NCI-H2107 treated with DMSO at 0.1 percent for 48 hours (cell line): Measurements from ENCODE around the gene DNTT.

Source experiments
- DNase-seq: peaks from one replicate; lab custom pipeline; 2025; ENCODE audit not compliant: unreplicated experiment; lab: John Stamatoyannopoulos, UW

DNTT gene

DNA sequence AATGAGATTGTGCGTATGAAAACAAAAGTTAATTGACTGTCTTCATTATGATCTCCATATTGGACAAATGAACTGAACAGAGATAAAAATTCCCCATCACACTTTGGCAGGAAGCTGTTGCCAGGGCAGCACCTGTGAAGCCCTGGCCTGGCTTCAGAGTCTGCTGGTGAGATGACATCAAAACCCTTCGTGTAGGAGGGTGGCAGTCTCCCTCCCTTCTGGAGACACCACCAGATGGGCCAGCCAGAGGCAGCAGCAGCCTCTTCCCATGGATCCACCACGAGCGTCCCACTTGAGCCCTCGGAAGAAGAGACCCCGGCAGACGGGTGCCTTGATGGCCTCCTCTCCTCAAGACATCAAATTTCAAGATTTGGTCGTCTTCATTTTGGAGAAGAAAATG, at the start of gene DNTT:
TSS of gene DNTT (plus strand) at position 205 of the 400 bp plus-strand sequence. CDS start at position 269, 64 bp downstream.
- no peak for DNase-seq

DNA sequence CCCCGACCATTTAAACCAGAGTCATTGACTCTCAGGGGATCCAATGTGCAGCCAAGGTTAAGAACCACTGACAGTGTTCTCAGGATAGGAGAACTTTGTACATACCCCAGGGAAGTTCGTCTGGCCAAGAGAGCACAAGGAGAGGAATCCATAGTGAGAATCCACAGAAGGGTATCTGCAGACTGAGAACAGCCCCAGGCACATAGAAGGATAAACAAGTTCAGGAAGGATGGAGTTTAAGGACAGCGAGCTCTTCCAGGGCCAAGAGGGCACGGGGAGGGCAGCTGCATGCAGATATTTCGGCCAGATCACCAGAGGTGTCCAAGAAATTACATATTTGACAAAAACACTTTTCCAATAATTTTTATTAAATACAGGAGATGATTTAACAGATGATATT, 49.3 kb upstream of the DNTT start:
- DNase-seq = no peak

DNA sequence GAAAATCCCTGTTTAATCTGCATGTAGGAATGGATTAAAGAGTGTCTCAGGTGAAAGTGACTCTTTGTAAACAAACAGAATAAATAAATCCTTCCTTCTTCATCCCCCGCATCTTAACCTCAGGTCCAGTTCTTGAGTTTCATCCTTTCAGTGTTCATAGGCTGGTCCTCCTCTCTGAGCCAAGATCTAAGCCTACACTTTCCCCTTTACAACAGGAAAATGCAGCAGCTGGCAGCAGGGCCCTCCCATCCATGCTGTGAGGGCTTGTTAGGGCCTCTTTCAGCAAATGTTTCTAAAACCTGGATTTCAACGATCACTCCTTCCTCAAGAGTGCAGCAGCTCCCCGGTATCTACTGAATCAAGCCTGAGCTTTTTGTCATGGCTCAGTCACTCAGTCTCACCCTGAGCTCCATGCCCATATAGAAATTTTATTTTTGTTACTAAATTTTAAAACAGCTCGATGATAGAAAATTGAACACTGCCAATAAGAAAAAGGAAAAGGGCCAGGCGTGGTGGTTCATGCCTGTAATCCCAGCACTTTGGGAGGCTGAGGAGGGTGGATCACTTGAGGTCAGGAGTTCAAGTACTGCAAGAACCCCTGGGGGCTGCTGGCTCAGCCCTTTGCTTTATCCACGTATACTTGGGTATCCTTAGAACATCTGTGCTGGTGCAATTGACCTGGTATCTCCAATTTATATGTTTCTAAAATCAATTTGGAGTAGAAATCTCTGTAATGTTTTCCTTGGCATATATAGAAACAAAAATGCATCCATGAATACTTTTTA, 48.5 kb upstream of the DNTT start:
- peak; percentile 0 for DNase-seq

DNA sequence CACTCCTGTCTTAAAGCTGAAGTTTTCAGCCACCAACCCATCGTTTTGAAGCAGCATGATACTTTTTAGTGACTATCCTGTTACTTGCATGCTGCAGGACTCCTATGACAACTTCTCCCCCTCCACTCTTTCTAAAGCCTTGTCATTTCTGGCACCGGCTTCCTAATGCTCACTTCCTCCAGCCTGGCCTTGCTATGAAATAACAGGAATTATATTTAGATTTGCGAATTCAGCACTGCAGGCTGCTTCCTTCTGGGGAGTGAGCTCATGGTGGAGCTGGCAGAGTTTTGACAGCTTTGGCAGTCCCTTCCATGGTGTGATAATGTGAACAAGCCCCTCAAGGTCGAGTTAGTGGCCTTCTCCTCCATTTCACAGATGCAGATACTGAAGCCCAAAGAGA, 46.3 kb upstream of the DNTT start:
- DNase-seq = no peak

DNA sequence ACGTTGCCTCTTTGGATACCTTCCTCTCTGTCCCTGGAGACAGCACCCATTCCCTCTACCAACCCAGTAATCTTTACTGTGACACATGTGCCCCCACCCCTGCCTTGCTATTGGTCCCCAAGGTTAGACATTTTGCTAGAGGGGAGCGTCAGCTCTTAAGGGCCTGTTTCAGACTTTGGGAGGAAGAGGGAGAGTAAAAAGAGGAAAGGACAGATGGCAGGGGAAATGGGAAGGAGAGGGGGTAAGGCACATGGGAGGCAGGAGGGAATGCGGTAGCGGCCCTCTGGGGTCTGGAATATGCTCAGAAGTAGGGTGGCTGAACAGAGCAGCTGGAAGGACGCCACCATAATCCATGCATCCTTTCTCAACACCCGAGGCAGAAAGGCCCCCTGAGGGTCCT, 45.1 kb upstream of the DNTT start:
- DNase-seq = no peak

DNA sequence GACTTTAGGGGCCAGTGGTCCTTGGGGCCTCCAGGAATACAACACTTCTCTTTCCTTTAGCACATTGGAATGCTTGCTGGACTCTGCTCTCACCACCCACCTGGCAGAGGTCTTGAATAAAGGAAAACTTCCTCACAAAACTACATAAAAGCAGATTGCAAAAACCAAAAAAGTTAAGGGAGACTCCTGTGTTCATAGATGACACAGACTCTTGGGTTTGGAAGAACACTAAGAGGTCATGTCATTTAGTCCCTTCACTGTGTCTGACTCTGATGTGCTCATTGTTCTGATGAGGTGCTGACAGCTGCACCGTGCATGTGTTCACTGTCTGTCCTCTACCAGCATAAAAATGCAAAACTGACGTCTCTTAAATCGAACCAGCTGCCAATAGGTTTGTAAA, 44.2 kb upstream of the DNTT start:
- DNase-seq = no peak

DNA sequence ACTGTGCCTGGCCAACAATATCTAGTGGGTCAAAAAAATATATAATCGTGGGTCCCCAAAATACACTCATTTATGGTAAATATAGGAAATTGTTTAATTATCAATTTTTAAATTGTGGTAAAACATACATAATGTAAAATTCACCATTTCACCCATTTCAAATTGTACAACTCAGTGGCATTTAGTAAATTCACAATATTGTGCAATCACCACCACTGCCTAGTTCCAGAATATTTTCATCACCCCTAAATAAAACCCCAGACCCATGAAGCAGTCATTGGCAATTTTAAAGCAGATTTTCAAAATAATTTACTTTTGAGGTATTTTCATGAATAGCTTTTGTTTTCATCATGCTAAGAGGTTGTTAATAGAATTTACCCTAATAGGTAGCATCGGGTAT, 43.1 kb upstream of the DNTT start:
- no peak for DNase-seq

DNA sequence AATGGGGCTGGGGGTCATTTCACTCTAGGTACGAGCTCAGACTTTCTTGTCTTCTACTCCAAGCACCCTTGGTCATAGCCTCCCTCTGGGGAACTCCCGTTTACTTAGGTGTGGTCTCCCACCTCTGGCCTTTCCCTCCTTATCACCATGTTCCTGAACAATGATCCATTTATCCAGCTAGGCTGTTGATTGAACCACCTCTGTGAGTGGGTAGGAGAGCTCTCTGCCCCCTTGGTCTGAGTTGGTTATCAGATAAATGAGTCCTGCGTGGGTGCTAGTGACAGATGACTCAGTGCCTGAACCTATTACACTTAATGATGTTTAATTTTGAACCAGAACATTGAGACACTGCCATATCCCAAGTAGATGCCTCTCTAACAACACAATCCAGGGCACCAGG, 42.3 kb upstream of the DNTT start:
- DNase-seq = no peak

DNA sequence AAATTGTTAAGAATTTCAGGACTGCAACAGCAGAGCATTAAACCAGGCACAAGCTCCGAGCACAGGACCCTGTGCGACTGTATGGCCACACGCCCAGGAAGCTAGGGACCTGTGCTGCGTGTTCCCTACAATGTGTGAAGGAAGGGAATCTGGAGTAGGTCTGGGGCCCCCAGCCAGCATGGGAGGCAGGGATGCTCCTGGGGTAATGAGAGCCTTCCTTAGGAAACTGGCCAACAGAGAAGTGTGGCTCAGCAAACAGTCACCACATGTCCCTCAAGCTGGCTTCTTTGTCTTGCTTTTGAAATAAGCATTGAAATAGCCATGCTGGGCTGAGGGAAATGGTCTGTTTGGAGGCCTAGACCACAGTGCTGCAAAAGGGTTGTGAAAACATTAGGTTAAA, 41.1 kb upstream of the DNTT start:
- DNase-seq = no peak

DNA sequence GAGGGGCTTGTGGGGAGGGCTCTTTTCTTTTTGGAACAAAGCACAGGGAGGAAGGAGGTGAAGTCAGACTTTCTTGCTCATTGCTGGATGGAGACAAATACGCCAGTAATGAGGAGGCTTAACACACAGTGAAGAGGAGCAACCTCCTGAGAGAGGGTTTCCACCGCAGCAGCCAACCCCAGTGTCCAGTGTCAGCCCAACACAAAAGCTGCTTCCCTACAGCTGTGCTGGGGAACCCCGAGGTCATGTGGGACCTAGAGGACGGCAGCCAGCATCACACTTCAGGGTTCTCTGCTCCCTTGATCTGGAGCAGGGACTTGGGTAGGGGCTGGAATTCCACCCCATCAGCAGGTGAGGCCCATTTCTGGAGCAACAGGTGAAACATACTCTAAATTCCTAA, 40.6 kb upstream of the DNTT start:
- no peak for DNase-seq

DNA sequence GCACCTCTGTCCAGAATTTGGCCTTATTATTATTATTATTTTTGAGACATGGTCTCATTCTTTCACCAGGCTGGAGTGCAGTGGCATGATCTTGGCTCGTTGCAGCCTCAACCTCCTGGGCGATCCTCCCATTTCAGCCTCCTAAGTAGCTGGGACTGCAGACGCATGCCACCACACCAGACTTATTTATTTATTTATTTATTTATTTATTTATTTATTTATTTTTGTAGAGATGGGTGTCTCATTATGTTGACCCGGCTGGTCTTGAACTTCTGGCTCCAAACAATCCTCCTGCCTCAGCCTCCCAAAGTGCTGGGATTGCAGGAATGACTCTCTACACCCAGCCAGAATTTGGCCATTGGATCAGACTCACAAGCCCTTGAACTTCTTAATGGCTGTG, 39.3 kb upstream of the DNTT start:
- DNase-seq = no peak

DNA sequence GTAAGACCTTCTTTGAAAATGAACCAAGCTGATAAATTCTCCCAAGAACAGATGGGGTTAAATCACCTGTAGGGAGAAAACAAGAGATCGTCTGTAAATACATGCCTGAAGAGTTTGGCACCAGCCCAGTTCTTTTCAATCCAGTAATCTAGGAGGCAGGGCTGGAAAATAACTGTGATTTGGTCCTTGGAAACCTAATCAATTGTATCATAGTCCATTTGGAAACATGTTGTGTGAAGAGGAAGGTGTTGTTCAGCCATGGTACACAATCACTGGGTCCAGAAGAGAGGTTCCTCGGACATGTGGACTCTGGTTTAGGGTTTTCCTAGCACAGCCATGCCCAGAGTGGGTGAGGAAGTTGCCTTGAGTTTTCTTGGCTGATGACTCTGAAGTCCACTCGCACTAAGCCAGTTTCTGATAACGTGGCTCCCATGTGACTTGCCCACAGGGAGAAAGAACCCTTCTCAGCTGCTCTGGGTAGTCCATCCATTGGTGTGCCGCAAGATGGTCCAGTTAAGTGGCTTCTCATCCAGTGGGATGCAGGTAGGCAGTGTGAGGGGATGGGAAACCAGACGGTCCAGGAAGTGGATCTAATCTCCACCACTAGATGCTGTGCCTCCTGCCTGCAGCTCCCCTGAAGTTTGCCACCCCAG, 38.0 kb upstream of the DNTT start:
- no peak for DNase-seq

DNA sequence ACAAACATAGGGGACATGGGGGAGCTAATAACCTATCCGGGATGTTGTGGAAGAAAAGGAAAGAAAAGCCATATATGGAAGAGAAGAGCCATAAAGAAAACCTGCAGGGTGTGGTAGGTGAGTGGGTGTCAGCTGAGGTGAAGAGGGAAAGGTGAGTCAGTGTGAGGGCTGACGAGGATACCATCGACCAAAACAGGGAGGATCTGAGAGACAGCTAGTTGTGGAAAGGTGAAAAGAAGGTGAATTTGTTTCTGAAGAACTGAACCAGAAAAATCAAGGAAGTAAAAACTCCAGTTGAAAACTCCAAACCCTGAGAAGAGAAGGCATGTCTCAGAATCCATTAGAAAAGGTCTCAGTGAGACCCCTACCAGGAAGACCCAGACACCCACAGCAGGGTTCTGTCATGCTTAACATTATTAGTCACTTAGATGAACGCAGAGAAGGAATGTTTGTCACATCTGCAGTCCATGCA, 37.0 kb upstream of the DNTT start:
- DNase-seq = no peak

DNA sequence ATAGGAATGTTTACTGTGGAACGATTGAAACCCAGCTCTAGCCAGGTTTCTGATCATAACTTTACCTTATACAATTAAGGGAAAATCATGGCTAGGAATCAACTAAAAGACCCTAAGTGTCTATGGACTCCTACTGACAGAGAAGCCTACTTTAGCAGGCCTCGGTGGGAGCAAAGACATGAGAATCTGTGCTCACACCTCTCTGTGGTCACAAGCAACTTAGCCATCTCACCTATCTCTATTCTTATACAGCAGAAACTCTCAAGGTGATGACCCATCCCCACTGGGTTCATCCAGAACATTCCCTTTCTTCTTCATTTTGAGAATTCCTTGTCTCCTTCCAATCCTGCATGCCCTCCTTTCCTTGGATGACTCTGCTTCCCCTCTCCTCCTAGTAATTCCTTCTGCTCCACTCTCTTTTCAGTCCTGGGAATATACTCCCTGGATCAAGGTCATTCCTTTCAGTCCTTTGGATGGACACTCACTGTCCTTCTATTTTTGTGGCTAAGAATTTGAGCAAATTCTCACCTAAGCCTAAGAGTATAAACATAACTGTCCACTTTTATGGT, 35.8 kb upstream of the DNTT start:
- no peak for DNase-seq

DNA sequence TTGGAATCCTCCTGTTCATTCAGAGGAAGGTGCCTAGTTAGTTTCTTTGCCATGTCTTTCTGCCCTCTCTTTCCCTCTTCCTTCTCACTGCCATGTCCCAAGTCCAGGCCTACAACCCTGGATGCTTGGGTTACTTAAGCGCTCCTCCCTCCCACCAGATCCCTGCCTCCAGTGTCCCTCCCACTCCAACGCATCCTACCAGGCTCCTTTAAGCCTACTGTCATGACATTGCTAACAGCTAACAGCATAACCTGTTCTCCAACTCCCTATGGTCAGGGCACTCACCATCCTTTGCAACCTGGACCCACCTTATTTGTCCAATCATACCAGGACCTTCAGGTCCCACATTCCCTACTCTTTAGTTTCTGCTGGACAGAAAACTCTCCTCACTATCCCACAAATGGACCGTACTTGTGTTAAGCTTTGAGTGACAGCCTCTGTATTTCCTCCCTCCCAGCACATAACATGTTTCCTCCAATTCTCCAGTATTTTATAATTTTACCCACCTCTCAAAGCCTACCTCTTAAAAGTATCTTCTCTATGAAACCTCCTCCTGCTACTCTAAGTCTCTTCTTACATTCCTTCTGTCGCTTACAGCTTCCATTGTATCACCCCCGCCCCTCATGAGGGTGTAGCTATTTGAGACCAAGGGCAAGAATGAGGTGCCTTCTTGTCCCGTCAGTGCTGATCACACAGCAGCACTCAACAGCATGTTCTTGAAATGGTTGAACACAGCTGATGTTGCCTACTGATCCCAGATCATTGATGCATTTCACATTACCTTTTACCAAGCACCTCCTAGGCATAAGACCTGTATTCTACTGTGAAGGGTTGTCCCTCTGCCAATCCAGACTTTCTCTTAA, 34.6 kb upstream of the DNTT start:
- no peak for DNase-seq

DNA sequence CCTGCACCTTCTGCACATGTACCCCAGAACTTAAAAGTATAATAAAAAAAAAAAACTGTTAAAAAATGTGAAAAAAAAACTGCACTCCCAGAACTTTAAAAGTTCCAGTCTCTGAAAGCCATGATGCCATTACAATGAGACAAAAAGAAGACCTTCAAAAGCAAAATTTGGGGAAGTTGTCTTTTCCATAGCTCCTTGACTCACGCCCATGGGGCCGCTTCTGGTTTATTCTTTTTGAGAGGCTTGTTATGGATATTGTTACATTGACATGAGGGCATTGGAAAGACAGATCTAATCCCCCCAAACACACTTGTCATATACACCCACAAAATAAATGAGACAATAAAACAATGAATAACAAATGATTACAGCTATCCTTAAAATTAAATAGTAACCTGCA, 33.7 kb upstream of the DNTT start:
- DNase-seq = no peak

DNA sequence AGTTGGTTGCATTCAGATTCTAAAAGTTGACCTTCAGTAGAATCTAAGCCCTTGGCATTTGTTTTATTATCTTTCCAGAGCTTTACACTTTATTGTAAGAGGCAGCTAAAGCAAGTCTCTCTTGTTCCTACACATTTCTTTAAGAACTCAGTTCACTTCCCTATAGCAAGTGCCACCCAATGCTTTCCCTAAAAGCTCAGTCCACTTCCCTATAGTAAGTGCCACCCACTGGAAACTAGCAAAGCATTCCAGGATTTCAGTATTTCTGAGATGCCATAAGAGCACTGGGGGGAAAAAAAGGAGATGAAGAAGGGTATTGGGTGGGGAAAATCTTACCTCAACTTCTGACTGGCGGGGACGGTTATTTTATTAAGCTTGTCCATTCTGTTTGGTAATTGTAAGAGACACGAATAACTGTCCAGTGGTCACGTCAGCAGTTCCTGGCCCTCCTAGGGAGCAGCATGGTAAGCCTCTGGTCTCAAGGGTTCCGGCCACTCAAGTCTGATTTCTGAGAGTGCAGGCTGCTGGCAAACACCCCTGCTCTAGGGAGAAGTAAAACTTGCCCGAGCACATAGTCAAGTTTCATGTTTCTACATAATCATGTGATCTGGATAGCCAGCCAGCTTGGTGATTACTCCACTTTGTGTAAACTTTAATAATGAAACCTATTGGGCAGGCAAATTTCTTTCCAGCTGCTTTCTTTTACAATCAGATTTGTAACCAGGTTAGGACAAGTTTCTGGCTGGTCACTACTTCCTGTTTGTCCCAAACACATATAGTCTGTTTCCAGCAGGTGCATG, 33.0 kb upstream of the DNTT start, which contains the start of gene BLNK:
TSS of gene BLNK (minus strand) at position 554 of the 800 bp plus-strand sequence. CDS start at position 383, 171 bp downstream.
- DNase-seq = peak; percentile 1

DNA sequence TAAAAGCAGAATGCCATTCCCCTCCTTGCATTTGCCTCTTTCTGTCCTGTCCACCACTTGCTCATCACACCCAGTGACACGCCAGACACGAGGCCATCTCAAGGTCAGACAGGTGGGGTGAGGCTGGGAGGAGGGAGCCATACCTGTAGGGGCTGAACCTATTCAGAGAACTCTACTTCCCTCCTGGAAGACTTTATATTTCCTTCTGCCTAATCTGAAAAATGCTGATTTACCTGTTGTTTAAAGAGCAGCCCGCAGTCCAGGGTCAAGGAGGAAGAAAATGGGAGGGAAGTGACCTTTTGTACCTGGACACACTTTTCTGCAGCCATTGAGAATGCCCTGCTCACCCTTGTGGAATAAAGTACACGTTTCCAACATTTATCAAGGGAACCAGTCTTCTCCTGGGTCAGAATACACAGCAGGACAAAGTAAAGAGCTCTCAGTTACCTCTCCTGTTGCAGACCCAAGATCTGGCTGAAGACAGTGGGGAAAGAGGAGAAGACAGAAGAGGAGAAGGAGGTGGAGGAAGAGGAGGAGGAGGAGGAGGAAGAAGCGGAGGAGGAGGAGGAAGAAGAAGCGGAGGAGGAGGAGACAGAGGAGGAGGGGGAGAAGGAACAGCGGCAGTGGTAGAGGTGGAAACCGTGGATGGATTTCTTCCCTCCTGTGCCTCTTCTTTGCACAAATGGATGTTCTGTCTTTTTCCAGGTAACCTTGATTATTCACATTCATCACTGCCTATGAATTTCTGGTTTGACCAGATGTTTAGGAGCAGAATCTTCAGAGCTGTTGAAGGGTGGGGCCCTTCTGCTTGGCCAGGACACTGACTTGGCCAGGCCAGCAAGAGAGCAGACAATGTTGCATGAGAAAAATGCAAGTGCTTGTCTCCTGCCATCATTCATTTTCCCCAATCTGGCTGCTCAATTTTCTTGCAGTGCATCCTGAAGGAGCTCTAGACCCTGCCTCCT, 31.6 kb upstream of the DNTT start:
- DNase-seq = no peak

DNA sequence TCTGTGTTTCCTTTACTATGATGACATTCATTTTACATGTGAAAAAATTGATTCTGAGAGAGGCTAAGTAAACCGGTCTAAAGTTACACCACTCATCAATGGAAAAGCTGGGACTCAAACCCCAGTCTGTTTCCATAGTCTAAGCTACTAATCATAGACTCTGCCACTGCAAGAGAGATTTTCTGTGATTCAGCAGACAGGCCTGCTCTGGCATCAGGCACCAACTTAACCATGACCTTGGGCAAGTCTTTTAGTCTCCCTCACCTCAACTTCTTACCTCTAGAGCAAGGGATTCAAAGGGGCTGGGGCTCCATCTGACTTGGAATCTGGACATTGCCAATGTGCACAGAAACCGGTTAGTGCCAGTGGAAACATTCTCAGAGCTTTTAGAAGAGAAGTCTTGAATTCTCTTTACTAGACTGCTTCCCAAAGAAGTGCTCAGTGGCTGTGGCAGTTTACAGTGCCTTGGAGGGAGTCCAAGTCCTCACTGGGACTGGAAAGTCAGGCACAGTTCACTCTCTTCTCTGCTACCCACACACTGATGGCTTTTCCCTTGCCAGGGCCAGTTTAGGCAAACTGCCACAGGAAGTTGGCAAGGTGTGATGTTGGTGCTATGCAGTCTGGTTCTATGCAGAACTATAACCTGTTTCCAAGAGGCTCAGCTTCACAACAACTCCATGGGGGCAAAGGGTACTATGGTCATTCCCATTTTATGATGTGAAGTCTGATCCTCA, 28.4 kb upstream of the DNTT start:
- DNase-seq = no peak
